Measurements from ENCODE around the gene BLOC1S5.

The BLOC1S5 gene

DNA sequence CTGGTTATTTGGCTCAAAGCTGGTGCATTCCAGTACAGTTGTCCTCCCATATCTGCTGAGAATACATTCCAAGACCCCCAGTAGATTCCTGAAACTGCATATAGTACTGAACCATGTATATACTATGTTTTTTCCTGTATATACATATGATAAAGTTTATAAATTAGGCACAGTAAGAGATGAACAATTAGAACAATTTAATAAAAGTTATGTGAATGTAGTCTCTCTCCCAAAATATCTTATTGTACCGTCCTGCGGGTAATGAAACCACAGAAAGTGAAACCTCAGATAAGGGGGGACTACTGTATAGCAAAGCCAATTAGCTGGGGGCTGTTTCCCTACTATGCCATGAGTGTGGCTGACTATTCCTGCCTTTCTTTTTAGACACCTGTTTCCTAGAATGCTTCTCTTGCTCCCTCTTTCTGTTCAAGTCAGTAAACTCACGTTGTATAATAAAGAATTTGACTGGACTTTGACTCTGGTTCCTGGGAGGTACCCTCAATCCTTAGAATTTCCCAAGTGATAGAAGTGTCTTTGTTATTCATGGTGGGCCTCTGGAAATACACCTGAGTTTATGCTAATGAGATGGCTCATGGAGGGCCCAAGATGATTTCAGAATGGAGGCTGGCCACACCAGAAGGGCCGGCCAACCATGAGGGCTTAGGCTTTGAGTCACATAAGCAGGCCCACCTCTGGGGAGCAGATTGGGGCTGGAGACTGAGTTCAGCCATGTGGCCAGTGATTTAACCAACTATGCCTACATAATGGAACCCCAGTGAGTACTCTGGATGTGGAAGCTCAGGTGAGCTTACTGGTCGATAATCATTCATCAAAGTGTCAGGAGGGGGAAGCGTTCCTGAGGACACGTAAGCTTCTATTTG is 689 bp upstream of the BLOC1S5 start:
- DNase-seq (ENCODE audit: low spot score) = no peak
- TF ChIP-seq, protein P1, sequence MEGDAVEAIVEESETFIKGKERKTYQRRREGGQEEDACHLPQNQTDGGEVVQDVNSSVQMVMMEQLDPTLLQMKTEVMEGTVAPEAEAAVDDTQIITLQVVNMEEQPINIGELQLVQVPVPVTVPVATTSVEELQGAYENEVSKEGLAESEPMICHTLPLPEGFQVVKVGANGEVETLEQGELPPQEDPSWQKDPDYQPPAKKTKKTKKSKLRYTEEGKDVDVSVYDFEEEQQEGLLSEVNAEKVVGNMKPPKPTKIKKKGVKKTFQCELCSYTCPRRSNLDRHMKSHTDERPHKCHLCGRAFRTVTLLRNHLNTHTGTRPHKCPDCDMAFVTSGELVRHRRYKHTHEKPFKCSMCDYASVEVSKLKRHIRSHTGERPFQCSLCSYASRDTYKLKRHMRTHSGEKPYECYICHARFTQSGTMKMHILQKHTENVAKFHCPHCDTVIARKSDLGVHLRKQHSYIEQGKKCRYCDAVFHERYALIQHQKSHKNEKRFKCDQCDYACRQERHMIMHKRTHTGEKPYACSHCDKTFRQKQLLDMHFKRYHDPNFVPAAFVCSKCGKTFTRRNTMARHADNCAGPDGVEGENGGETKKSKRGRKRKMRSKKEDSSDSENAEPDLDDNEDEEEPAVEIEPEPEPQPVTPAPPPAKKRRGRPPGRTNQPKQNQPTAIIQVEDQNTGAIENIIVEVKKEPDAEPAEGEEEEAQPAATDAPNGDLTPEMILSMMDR (IDR thresholded peaks at IDR 0.05; ENCODE audit: borderline replicate concordance, control extremely low read depth, extremely low read depth, insufficient read depth, missing control alignments) = no peak
- in situ Hi-C loops (cut with MboI; ENCODE audit: low sequenced_read_pairs, unreplicated experiment) = no loop called here

- in situ Hi-C loops (cut with MboI; ENCODE audit: low sequenced_read_pairs, unreplicated experiment) = no loop called here
- no peak for DNase-seq (ENCODE audit: low spot score)
- TF ChIP-seq, protein P1 (IDR thresholded peaks at IDR 0.05; ENCODE audit: borderline replicate concordance, control extremely low read depth, extremely low read depth, insufficient read depth, missing control alignments) = no peak
Observed at GRCh38 chr6:8061736-8062135, 2.5 kb downstream of the BLOC1S5 start.

DNA sequence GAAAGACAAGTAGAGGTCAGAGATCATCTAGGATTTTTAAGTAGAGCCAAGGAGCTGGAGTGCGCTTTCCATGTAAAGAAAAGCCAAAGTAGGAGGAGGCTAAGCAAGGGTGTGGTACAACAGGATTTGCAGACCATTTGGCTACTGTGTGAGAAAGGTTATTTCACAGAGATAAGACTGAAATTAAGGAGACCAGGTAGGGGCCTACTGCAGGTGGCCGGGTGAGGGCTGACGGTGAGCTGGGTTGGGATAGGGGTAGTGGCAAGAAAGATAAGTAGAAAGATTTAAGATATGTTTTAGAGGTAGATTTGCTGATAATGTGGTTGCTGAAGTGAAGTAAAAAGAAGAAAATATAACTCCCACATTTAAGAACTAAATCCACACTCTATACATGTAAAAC is 3.8 kb downstream of the BLOC1S5 start:
- no peak for DNase-seq (ENCODE audit: low spot score)
- TF ChIP-seq, protein P1 (IDR thresholded peaks at IDR 0.05; ENCODE audit: borderline replicate concordance, control extremely low read depth, extremely low read depth, insufficient read depth, missing control alignments) = no peak
- in situ Hi-C loops (cut with MboI; ENCODE audit: low sequenced_read_pairs, unreplicated experiment) = no loop called here

DNA sequence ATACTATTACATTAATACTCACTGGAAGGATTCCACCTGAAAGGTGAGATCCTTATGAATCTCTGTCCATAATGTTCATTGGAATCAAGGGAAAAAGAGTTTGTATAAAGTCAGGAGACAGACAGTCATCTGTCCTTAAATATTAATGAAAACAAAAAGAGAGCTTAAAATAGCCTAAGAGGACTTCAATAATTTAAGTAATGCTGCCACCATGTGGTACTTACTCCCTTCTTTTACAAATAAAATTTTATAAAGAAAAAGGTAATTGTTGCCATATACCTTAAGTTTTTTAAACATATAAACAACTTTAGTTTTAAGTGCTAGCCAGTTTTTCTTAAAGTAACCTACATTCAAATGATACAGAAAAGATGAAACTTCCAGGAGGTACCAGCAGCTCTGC is 5.1 kb downstream of the BLOC1S5 start:
- in situ Hi-C loops (cut with MboI; ENCODE audit: low sequenced_read_pairs, unreplicated experiment) = no loop called here
- TF ChIP-seq, protein P1 (IDR thresholded peaks at IDR 0.05; ENCODE audit: borderline replicate concordance, control extremely low read depth, extremely low read depth, insufficient read depth, missing control alignments) = no peak
- no peak for DNase-seq (ENCODE audit: low spot score)

DNA sequence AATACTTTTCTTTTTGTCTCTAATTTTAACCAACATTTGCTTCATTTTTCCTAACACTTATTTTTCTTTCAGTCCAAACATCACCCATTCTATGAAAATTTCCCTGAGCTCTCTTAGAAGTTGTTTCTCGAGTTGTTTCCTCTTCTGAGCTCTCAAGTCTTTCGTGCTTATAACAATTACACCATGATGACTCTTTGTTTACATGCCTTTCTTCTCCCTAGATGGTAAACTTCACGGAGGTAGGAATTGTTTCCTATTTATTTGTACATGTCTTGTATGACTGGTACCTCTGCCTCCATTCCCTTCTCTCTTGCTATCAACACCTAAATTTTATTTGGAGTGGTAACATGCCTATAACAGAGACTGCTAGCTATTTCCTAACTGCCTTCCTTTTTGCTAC is 6.4 kb downstream of the BLOC1S5 start:
- in situ Hi-C loops (cut with MboI; ENCODE audit: low sequenced_read_pairs, unreplicated experiment) = no loop called here
- DNase-seq (ENCODE audit: low spot score) = no peak
- TF ChIP-seq, protein P1 (IDR thresholded peaks at IDR 0.05; ENCODE audit: borderline replicate concordance, control extremely low read depth, extremely low read depth, insufficient read depth, missing control alignments) = no peak

GRCh38 chr6:8057263-8057662 is 6.9 kb downstream of the BLOC1S5 start:
- in situ Hi-C loops (cut with MboI; ENCODE audit: low sequenced_read_pairs, unreplicated experiment) = no loop called here
- no peak for DNase-seq (ENCODE audit: low spot score)
- TF ChIP-seq, protein P1 (IDR thresholded peaks at IDR 0.05; ENCODE audit: borderline replicate concordance, control extremely low read depth, extremely low read depth, insufficient read depth, missing control alignments) = no peak
